ENCODE results near the gene ETFB.
A peak's percentile ranks its signal among the peaks of the same experiment; 100 is the strongest.
"Not testable (repeated sequence)": the region's sequence is repeated elsewhere in the genome, so short reads cannot be mapped to it uniquely, and the experiment has no call there.

ETFB gene

GRCh38 chr19:51365965-51366388 is at the start of gene ETFB:
ETFB (minus strand) TSS chr19:51366388; CDS start chr19:51366326, 62 bp downstream.
- no peak for DNase-seq

DNA sequence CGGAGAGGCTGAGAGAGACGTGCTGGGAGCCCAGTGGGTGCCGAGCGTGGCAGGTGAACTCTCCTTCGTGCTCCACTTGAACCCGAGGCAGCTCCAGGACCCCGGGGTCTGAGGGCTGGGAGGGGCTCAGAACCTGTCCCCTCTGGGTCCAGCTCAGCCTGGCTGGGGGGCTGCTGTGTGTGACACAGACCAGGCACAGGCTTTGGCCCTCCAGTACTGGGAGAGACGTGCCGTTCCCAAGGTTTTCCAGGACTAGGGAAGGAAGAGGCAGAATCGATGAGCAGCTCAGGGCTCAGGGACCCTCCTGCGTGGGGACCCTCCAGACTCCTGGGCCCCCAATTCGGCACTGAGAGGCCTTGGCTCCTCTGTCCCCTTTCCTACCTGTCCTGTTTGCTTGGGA is 49.0 kb upstream of the ETFB start:
- no peak for DNase-seq

DNA sequence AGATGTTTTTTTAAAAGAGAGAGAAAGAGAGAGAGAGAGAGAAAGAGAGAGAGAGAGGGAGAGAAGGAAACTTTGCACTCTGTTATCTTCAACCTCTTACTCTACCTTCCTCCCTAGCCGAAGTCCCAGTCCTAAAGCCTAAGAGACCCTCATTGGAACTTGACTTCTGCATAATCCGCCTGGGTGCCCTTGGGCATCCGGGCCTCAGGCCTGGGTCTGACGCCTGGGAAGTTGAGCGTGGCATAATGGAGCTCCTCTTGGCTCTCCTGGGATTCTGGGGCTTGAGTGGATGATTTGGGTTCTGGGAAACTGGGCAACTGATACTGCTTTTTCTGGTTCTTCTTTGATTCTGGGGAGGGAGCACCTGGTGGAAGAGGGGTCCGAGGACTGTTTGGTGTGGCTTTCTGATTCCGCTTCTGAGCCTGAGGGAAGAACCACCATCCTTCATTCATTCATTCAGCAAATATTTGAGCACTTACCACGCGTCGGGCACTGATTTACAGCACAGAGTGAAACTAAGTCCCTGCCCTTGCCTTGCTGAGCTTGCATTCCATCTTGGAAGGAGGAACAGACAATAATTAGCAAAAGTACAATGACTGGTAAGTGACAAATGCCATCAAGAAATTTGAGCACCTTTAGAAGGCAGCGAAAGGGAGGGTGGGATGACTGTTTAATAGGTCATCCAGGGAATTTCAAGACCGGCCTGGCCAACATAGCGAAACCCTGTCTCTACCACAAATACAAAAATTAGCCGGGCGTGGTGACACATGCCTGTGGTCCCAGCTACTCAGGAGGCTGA is 45.0 kb upstream of the ETFB start:
- DNase-seq, result no peak

DNA sequence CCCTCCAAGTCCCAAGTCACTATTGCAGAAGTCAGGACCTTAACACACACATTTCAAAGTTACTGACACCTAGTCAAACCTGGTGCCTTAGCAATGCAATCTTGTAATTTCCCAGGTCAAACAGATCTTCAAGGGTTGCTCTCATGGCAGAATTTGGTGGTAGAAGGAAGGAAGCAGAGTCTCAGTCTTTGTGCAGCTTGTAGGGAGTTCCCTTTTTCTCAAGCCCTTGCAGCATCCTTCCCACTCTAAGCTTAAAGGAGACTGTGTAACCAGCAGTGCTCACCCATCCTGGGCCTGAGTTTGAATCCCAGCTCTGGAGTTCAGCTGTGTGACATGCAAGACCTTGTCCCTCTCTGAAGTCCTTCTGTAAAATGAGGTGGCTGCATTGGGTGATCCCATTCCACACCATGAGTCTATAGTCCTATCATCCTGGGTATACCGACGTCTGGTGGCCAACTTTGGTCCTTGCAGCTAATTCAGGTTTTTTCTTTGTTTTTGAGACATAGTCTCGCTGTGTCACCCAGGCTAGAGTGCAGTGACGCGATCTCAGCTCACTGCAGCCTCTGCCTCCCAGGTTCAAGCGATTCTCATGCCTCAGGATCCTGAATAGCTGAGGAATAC is 41.4 kb upstream of the ETFB start:
- DNase-seq, result peak in 1 of 2 experiments; percentile 37

DNA sequence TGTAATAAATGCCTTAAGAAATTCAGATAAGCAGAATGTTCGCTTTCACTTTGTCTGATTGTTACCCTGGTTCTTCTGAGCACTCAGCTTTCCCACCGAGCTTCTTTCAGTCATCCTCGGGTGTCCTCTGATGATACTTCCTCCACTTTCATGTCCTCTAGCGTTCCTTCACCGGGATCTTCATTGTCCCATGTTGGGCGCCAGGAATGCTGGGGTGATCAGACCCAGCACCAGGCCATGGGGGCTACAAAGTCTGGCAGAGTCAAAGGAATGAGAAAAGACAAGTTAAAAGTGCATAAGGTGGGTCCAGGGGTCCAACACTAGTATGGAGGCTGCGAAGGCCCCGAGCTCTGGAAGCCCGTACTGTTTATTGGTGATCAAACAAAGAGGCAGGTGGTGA is 35.9 kb upstream of the ETFB start:
- no peak for DNase-seq

- DNase-seq, result not testable (repeated sequence)
Observed at GRCh38 chr19:51399936-51400335, 33.7 kb upstream of the ETFB start.

DNA sequence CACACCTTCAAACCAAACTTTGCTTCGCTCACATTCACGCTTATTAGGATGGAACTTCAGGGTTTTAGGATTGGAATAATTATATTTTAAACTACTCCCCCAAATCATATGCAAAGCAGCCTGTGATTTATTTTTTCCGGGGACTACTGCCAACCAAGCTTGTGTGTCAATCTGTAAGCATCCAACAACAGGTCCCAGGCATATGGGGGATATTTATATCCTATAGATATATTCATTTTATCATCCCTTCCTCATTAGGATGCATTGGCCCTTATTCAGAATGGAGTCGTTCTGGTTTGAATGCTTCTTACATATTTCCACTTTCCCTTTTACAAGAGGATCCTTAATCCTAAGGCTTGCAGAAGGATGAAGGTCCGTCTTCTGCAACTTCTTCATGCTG is 33.0 kb upstream of the ETFB start:
- DNase-seq, result no peak

DNA sequence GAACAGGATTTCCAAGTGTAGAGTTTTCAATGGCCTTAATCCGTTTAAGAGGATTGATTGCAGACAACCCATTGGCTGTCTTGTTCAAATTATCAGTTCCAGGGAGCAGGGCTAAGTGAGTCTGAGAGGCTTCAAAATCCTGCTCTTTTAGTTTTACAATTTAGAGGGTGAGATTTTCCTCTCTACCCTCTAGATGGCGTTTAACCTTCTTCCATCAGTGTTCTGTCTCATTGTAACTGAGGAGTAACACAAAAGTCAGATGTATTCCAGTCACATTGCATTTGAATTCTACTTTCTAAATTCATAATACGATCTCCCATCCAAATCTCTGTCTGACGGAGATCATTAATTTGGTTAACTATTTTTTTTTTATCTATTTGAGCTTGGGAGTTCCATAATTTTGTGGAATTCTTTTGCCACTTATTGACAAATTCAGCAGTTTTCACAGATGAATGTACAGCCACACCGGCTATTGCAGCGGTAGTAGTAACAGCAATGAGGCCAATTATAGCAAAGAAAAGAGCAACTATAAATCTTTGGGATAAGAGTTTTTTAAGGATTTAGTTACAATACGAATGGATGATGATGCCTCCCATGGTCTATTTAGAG is 32.0 kb upstream of the ETFB start:
- DNase-seq, result peak; percentile 12 to 56

DNA sequence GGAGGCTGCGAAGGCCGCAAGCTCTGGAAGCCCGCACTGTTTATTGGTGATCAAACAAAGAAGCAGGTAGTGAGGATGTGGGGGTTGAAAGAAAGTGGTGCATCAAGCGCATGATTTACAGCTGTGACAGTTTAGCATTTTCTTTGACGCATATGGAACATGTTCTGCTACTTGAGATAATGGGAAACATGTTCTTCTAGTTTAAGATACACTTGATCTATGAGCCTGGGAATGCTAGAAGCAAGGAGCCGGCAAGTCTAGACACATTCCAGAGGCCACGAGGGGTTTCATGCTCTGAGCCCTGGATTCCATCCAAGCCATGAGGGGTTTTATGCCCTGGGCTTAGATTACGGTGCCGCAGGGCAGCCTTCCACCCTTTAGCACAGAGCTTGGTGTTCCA is 31.3 kb upstream of the ETFB start:
- DNase-seq, result not testable (repeated sequence)

DNA sequence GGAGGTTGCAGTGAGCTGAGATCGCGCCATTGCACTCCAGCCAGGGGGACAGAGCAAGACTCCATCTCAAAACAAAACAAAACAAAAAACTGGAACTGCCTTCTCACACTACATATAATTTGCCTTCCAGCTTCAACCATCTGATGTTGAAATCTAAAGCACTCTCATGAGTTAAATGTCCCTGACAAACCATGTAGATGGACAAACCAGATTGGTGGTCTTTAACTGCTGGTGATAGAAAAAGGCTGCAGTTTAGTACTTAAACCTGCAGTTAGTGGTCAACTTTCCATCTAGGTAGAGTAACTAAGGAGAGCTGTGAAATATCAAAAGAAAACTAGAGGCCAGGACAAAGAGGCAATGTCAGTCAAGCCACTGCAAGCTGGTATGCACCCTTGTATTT is 30.0 kb upstream of the ETFB start:
- no peak for DNase-seq

DNA sequence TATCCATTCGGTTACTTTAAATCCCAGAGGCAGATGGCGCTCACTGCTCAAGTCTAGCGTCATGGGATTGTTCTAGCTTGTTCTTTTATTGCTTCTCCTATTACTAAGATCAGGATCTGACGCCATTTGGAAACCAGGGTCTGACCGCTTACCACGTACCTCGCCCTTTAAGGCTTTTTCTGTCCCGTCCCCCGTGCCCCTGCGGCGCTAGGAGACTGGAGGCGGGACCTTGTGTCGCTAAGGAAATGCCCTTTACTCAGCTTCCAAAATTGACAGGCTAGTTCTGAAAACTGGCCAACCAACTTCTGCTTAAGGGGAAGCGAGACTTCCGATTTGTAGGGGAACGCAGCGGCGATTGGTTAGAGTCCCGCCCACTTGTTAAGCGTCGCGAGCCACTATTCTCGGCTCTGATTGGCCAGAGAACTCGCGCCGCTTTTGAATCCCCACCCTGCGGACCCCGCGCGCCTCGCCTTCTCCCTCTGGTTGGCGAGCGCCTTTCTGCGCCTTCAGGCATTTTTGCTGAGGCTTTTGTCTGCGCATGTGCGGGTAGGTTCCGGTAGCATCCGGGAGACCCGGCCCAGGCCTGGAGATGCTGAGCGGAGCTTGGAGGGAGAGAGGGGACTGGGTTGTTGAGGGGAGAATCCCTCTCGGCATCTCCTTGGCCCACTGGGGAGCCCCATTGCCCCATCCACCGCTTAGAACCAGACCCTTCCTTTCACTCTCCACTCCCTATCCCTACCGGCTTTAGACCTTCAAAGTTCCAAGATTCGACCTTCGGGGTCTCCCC is 28.1 kb upstream of the ETFB start:
- peak; percentile 99 to 100 for DNase-seq

DNA sequence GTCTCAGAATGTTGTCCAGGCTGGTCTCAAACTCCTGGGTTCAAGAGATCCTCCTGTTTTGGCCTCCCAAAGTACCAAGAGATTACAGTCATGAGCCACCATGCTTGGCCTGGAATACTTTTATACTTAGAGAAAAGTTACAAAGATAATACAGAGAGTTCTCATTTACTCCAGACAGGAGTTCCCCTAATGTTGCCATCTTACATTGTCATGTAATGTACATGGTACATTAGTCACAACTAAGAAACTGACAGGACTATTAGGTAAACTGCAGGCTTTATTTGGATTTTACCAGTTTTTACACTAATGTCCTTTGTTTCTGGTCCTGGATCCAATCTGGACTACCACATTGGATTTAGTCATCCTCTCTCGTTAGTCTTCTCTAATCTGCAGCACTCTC is 26.5 kb upstream of the ETFB start:
- no peak for DNase-seq

- no peak for DNase-seq
Observed at GRCh38 chr19:51391073-51391611, 25.0 kb upstream of the ETFB start.

- no peak for DNase-seq
Observed at GRCh38 chr19:51389143-51389542, 23.0 kb upstream of the ETFB start.

DNA sequence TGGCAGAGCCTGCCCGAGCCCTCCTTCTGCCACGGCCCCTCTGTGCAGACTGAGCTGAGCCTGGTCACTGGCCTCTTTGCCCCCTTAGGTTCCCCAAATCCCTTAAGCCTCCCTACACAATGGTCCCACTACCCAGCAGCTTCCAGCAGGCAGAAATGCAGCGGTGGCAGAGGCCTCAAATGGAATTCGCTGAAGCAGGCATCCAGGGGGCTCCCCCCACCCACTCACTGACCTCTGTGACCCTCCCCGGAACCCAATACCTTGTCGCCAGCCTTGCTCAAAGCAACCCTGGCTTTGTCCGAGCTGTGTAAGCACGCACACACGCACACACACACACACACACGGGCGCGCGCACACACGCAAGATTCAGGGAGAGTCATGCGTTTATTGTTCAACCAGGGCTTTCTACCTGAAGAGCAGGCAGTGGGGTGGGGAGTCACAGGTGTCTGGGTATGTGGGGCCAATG is 21.8 kb upstream of the ETFB start, which contains the start of gene LIM2:
Gene LIM2 (minus strand): TSS at position 51 of the 466 bp plus-strand sequence. CDS start 531 bp downstream, outside the sequence.
- no peak for DNase-seq

GRCh38 chr19:51386882-51387520 is 20.8 kb upstream of the ETFB start:
- DNase-seq, result no peak

DNA sequence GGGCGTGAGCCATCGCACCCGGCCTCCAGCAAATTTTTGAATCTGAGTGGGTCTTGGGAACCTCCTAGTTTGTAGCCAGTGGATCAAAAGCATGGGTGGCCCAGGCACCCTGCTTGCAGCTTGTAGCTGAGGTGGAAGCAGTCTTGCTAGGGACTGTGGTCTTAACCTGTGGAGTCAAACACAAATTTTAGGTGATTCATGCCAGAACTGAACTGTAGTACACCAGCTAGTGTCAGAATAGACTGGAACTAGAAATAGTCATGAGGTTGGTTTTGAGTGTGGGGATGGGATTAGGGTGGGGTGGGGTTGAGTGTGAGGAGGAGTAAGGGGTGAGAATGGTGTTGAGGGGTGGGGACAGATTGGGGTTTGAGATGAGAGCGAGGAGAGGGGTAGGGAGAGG is 15.8 kb upstream of the ETFB start:
- DNase-seq, result no peak

DNA sequence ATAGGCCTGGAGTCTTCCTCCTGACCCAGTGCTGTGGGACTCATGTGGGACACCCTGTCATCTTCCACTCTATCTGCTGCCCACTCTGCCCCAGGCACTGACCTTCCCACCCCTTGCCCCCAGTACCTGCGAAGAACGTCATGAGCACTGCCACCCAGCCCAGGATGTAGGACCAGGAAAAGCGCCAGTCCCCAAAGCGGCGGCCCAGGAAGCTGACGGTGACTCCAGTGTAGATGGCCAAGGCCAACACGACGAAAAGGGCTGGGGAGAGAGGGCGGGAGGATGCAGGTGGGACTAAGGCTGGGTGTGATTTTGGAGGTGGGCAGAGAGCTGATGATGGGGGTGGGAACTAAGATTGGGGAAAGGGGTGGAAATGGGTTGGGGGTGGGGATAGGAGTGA is 14.2 kb upstream of the ETFB start:
- no peak for DNase-seq

GRCh38 chr19:51377422-51377821 is 11.2 kb upstream of the ETFB start:
- no peak for DNase-seq

- DNase-seq, result no peak
Observed at GRCh38 chr19:51375504-51376221, 9.5 kb upstream of the ETFB start.

All from NCI-H526 (cell line).